ENCODE data around the gene AKAP3. TPM values are rescaled to one million over a fixed set of nuclear protein-coding genes. Genes with fewer than 3 reads are reported as not detected.

AKAP3 gene
- total and polyA plus RNA-seq, 4 donors: 0.21 to 2.0 (median 1.0) TPM

- no peak overlapping the region for H3K9ac ChIP-seq (ENCODE audit: low read depth in 1 of 2, low read length in 2 of 2)
- H3K36me3 ChIP-seq (ENCODE audit: control insufficient read depth in 4 of 4, insufficient read depth in 3 of 4, low read depth in 1 of 4, low read length in 3 of 4): no peaks in the 10 kb centered on the region
- no peaks in the 10 kb centered on the region for H3K4me1 ChIP-seq (ENCODE audit: control insufficient read depth in 4 of 4, insufficient read depth in 4 of 4, low read length in 3 of 4)
- no peak for TF ChIP-seq EGR1 (IDR thresholded peaks at IDR 0.05; ENCODE audit: low read depth in 2 of 2)
- 90% methylated on average over 6 of the region's 6 CpGs for WGBS
- no peaks in the 10 kb centered on the region for H3K9me3 ChIP-seq (ENCODE audit: control insufficient read depth in 4 of 4, low read length in 3 of 4)
- no peak for DNase-seq (ENCODE audit: low spot score)
- no peak overlapping the region for H3K4me3 ChIP-seq (ENCODE audit: low read depth in 1 of 3, low read length in 3 of 3)
- H3K27me3 ChIP-seq (ENCODE audit: control insufficient read depth in 4 of 4, insufficient read depth in 4 of 4, low read length in 3 of 4): peaks cover 0 to 4% (median 0%) of the 10 kb centered on the region in 4 donors
- H3K27ac ChIP-seq (ENCODE audit: low read depth in 1 of 2, low read length in 2 of 2): no peak overlapping the region
These were observed 64.6 kb downstream of the AKAP3 start for GRCh38 chr12:4584281-4584680.

DNA sequence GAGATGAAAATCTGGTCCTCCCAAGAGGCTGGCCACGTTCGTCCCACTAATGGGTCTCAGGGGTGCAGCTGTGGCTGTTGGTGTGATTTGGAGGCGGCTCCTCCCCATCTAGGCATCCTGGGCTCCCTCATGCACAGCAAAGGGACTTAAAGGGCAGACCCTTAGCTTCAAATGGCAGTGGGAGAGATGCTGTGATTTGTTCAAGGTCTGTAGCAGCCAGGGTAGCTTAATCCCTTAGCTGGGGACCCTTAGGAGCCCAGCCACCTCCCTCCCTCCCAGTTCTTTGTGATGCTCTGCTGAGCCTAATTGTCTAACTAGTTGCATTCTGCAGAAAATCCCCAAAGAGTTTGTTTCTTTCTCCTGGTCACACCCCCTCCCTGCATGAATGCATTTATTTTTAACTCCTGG lies 68.6 kb downstream of the AKAP3 start:
- DNase-seq (ENCODE audit: low spot score): no peak
- no peaks in the 10 kb centered on the region for H3K4me1 ChIP-seq (ENCODE audit: control insufficient read depth in 4 of 4, insufficient read depth in 4 of 4, low read length in 3 of 4)
- no peak overlapping the region for H3K9ac ChIP-seq (ENCODE audit: low read depth in 1 of 2, low read length in 2 of 2)
- no peak for TF ChIP-seq EGR1 (IDR thresholded peaks at IDR 0.05; ENCODE audit: low read depth in 2 of 2)
- no peak for TF ChIP-seq NR2F2 (IDR thresholded peaks at IDR 0.05)
- TF ChIP-seq MAX (IDR thresholded peaks at IDR 0.05): no peak
- no peak for TF ChIP-seq YY1 (IDR thresholded peaks at IDR 0.05)
- no peak for TF ChIP-seq FOXA1 (IDR thresholded peaks at IDR 0.05)
- TF ChIP-seq JUND (IDR thresholded peaks at IDR 0.05): no peak
- no peak for TF ChIP-seq FOXA2 (IDR thresholded peaks at IDR 0.05)
- TF ChIP-seq ATF3 (IDR thresholded peaks at IDR 0.05): no peak
- no peak for TF ChIP-seq RAD21 (IDR thresholded peaks at IDR 0.05)
- no peak for TF ChIP-seq TAF1 (conservative IDR thresholded peaks at IDR 0.05)
- no peak for TF ChIP-seq GABPA (IDR thresholded peaks at IDR 0.05 in 1 of 2, conservative IDR thresholded peaks at IDR 0.05 in 1 of 2)
- no peak for TF ChIP-seq RXRA (IDR thresholded peaks at IDR 0.05)
- no peak for TF ChIP-seq CTCF (IDR thresholded peaks at IDR 0.05; ENCODE audit: low read depth, low read length, missing input control)
- no peak for TF ChIP-seq ZBTB33 (IDR thresholded peaks at IDR 0.05)
- TF ChIP-seq SP1 (IDR thresholded peaks at IDR 0.05): no peak
- no peak for TF ChIP-seq HNF4A (conservative IDR thresholded peaks at IDR 0.05)
- no peak for TF ChIP-seq REST (IDR thresholded peaks at IDR 0.05)
- TF ChIP-seq HNF4G (IDR thresholded peaks at IDR 0.05): no peak
- no peak overlapping the region for H3K4me3 ChIP-seq (ENCODE audit: low read depth in 1 of 3, low read length in 3 of 3)
- 66% methylated on average over 3 of the region's 3 CpGs for WGBS
- no peak overlapping the region for H3K27ac ChIP-seq (ENCODE audit: low read depth in 1 of 2, low read length in 2 of 2)
- H3K9me3 ChIP-seq (ENCODE audit: control insufficient read depth in 4 of 4, low read length in 3 of 4): no peaks in the 10 kb centered on the region
- peaks cover 0 to 4% (median 0%) of the 10 kb centered on the region in 4 donors for H3K27me3 ChIP-seq (ENCODE audit: control insufficient read depth in 4 of 4, insufficient read depth in 4 of 4, low read length in 3 of 4)
- no peaks in the 10 kb centered on the region for H3K36me3 ChIP-seq (ENCODE audit: control insufficient read depth in 4 of 4, insufficient read depth in 3 of 4, low read depth in 1 of 4, low read length in 3 of 4)

Data from liver (tissue), 9 donors.